Heart left ventricle (tissue), 13 donors: Measurements from ENCODE around the gene ZNF30.

Experiments used
- POLR2A ChIP-seq, 2 donors: fragments of 450-650 bp; IDR thresholded peaks; one replicate each; pipeline ENCODE4 v1.6.1; 2017; ENCODE audit warnings: antibody characterized with exemption in 2 of 2, mild to moderate bottlenecking in 2 of 2, moderate library complexity in 2 of 2
- TF ChIP-seq, protein P1 (sequence below), 12 donors: fragments of 200-600 bp; sonication (generic) in 4 of 12; IDR thresholded peaks; one replicate each; pipeline versions ENCODE4 v1.5.0 to v1.8.0; 2018 to 2022; ENCODE audit warnings: antibody characterized with exemption in 12 of 12, mild to moderate bottlenecking in 5 of 12
- donor health status: ischemic (EF 13 %, LVEDD 7.1; RV severe dilation, severe dysfunction).
- donor health status: DM: no; HTN: yes; CAD: no.
- donor health status: DM: no; HTN: no; CAD: no.
- donor health status: ischemic (EF 25% LVEDD 6.9; RV normal size, moderate dysfunction).
- donor health status: ischemic (EF 25% LVEDD 5.7; RV mildly dilated, moderate dysfunction).
- donor health status: ischemic (EF 35%, LVEDD 5.7; RV mildly dilated, moderate dysfunction).
- donor health status: nonischemic (EF 11% LVEDD 7.7; RV severe dilation, severe dysfunction).
- donor health status: DM: yes; HTN: yes; CAD: no.
- donor health status: PGD.
- donor health status: ischemic (EF 29% LVEDD 5.4; RV normal size, mild dysfunction).
- donor health status: nonischemic (EF 23%, LVEDD 6.1; RV moderate dilation, normal function).

DNA sequence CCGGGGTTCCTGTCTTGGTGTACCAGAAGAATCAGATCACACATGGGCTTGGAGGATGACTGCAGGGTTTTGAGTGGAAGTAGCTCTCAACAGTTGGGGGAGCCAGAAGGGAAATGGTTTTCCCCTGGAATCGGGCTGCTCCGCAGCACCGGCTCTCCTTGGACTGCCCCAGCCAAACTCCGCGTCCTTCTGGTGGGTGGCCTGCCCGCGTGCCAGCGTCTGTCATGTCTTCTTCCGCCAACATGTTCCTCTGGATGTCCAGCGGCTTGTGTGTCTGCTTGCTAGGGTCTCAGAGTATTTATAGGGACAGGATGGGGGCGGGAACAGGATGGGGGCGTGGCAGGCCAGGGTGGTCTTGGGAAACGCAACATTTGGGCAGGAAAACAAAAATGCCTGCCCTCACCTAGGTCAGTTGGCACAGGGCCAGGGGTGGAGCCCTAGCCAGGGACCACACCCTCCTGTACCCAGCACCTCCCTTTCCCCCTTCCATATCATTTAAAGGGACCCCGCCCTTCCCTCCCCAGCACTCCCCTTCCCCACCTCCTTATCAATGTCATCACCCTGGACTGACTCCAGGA is 1.3 kb upstream of the ZNF30 start:
- TF ChIP-seq, protein P1, sequence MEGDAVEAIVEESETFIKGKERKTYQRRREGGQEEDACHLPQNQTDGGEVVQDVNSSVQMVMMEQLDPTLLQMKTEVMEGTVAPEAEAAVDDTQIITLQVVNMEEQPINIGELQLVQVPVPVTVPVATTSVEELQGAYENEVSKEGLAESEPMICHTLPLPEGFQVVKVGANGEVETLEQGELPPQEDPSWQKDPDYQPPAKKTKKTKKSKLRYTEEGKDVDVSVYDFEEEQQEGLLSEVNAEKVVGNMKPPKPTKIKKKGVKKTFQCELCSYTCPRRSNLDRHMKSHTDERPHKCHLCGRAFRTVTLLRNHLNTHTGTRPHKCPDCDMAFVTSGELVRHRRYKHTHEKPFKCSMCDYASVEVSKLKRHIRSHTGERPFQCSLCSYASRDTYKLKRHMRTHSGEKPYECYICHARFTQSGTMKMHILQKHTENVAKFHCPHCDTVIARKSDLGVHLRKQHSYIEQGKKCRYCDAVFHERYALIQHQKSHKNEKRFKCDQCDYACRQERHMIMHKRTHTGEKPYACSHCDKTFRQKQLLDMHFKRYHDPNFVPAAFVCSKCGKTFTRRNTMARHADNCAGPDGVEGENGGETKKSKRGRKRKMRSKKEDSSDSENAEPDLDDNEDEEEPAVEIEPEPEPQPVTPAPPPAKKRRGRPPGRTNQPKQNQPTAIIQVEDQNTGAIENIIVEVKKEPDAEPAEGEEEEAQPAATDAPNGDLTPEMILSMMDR (IDR thresholded peaks at IDR 0.05) = no peak
- TF ChIP-seq POLR2A (IDR thresholded peaks at IDR 0.05) = no peak
